Measurements from ENCODE around the gene CASK. TPM values are rescaled to one million over a fixed set of nuclear protein-coding genes. Genes with fewer than 3 reads are reported as not detected.

CASK gene
- total RNA-seq, 4 donors from 2014 or later, result 33.1 to 41.6 (median 36.4) TPM

GRCh38 chrX:41561045-41561444, 362.3 kb downstream of the CASK start:
- Histone ChIP-seq H3K27me3 (no peaks in the 10 kb centered on the region), H3K36me3 (no peaks in the 10 kb centered on the region), H3K4me1 (no peaks in the 10 kb centered on the region), H3K27ac (no peak overlapping the region), H3K4me3 (replicated peaks in 1 of 3) (no peak overlapping the region), H3K9me3 (no peaks in the 10 kb centered on the region)
- TF ChIP-seq POLR2A (IDR thresholded peaks at IDR 0.05) (no peak), CTCF (IDR thresholded peaks at IDR 0.05) (no peak)
- intact Hi-C loops (cut with DNase I), result no loop called here
- 54 to 60% methylated on average over 2 of the region's 2 CpGs for WGBS, 2 donors
- no peak for DNase-seq

GRCh38 chrX:41559235-41560052, 363.9 kb downstream of the CASK start:
- no peaks in the 10 kb centered on the region for H3K4me1 ChIP-seq
- TF ChIP-seq CTCF (IDR thresholded peaks at IDR 0.05), result no peak
- no peak for TF ChIP-seq POLR2A (IDR thresholded peaks at IDR 0.05)
- no peaks in the 10 kb centered on the region for H3K9me3 ChIP-seq
- no peaks in the 10 kb centered on the region for H3K27me3 ChIP-seq
- no peaks in the 10 kb centered on the region for H3K36me3 ChIP-seq
- H3K27ac ChIP-seq, result no peak overlapping the region
- intact Hi-C loops (cut with DNase I), result no loop called here
- no peak overlapping the region for H3K4me3 ChIP-seq (replicated peaks in 1 of 3)
- 42 to 51% methylated on average over 7 of the region's 7 CpGs for WGBS, 2 donors
- no peak for DNase-seq

DNA sequence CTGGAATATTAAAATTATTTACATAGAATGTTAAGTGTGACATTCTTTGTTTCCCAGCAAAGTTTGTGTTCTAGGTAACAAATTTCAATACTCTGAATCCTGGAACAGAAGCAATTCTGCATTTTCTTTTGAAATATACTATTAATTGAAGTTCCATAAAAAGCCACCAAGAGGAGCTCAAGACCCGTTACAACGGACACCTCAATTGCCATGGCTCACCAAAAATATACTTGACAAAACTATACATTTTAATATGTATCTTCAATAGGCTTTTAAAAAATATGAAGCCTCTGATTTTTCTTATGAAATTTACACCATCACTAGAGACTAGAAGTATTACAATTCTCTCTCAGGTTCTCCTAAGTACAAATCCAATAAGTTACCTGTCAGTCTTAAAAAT, 364.8 kb downstream of the CASK start:
- TF ChIP-seq POLR2A (IDR thresholded peaks at IDR 0.05), result no peak
- peak in 3 of 6 experiments; percentile 35 to 48 (median 42) for TF ChIP-seq CTCF (IDR thresholded peaks at IDR 0.05)
- intact Hi-C loops (cut with DNase I), result no loop called here
- WGBS, 2 donors, result 9 to 13% methylated on average over 2 of the region's 2 CpGs
- no peaks in the 10 kb centered on the region for H3K36me3 ChIP-seq
- no peak for DNase-seq
- H3K4me3 ChIP-seq (replicated peaks in 1 of 3), result no peak overlapping the region
- H3K9me3 ChIP-seq, result no peaks in the 10 kb centered on the region
- no peak overlapping the region for H3K27ac ChIP-seq
- H3K27me3 ChIP-seq, result no peaks in the 10 kb centered on the region
- no peaks in the 10 kb centered on the region for H3K4me1 ChIP-seq

- Histone ChIP-seq H3K27ac (no peak overlapping the region), H3K4me3 (replicated peaks in 1 of 3) (no peak overlapping the region), H3K4me1 (no peaks in the 10 kb centered on the region), H3K9me3 (no peaks in the 10 kb centered on the region), H3K36me3 (no peaks in the 10 kb centered on the region), H3K27me3 (no peaks in the 10 kb centered on the region)
- intact Hi-C loops (cut with DNase I), result no loop called here
- DNase-seq, result no peak
- 76 to 95% methylated on average over 2 of the region's 2 CpGs for WGBS, 2 donors
- no peak for TF ChIP-seq CTCF (IDR thresholded peaks at IDR 0.05)
- TF ChIP-seq POLR2A (IDR thresholded peaks at IDR 0.05), result no peak
These were observed 366.4 kb downstream of the CASK start for GRCh38 chrX:41556958-41557357.

GRCh38 chrX:41553688-41554087, 369.7 kb downstream of the CASK start:
- TF ChIP-seq POLR2A (IDR thresholded peaks at IDR 0.05), result no peak
- TF ChIP-seq CTCF (IDR thresholded peaks at IDR 0.05), result no peak
- intact Hi-C loops (cut with DNase I), result no loop called here
- H3K27ac ChIP-seq, result no peak overlapping the region
- no peak overlapping the region for H3K4me3 ChIP-seq (replicated peaks in 1 of 3)
- 89 to 93% methylated on average over 6 of the region's 6 CpGs for WGBS, 2 donors
- DNase-seq, result no peak
- H3K36me3 ChIP-seq, result no peaks in the 10 kb centered on the region
- H3K4me1 ChIP-seq, result no peaks in the 10 kb centered on the region
- H3K9me3 ChIP-seq, result no peaks in the 10 kb centered on the region
- no peaks in the 10 kb centered on the region for H3K27me3 ChIP-seq

All from thyroid gland (tissue), 4 donors.